Stimulated activated CD4-positive, alpha-beta T cell treated with anti-CD3 and anti-CD28 coated beads, Interleukin-4, amount 100 ng/mL, for 24 hours (primary cell): ENCODE data around the gene CFAP92.
A peak's percentile ranks its signal among the peaks of the same experiment; 100 is the strongest.

Experiments
- DNase-seq: peaks from one replicate; pipeline ENCODE4 v3.0.0-alpha.2; 2020

Gene CFAP92

DNA sequence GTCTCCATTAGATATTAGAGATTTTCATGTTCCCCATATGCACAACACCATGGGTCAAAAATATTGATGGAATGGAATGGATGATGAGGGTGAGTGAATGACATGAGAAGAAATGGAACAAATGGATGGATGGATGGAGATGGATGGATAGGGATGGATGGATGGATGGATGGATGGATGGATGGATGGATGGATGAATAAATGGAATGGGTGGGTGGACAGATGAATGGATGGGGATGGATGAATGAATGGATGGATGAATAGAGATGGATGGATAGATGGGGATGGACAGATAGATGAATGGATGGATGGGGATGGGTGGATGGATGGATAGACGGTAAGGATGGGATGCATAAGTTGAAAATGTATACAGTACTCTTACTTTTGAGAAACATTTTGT, 18.6 kb downstream of the CFAP92 start:
- DNase-seq = no peak

DNA sequence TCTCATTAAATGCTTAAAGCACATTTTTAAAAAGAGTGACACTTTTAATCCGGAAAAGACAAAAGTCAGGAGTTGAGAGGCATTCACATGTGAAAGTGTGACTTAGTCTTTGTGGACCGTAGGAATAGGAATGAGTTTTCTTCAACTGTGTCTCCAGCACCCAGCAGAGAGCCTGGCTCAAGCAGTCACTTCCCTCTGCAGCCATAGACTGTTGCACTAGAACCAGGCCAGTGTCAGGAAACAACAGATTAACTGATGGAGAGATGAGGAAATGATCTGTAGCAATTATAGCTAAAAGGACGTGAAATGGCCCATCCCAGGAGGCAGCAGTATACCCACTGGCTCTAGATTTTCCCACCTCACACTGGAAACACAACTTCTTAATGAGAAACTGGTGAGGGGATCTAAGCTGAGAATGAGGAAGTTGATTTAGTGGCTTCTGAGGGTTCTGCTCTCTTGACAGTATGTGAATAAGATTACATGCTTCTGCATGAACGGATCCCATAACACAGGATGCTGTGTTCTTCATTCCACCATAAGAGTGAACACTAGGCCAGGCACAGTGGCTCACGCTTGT, 19.8 kb downstream of the CFAP92 start:
- DNase-seq = no peak

DNA sequence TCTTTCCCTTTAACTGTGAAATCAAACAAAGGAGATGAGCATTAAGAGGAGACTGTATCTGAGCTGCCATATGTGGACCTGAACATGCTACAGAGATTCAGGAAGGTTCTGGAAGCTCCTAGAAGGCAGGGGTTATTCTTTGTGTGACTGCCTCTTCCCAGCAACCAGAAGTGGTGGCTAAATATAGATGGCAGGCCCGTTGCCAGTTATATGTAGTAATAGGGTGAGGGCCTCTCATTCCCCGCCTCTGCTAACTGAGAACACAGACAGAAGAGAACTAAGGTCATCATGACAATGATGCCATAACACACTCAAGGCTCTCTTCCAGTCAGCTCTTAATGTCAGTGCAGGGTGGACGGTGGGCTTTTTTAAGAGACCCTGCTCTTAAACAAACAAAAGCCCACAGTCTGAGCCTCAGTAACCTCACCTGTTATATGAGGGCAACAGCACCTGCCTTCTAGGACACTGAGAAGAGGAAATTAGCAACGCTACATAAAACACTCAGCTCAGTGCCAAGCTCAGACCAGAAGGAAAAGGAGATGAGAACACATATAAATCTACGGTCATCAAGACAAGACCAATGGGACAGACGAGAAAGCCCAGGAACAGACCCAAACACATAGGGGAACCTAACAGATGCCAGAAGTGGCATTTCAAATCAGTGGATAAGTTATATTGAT, 22.3 kb downstream of the CFAP92 start:
- no peak for DNase-seq

DNA sequence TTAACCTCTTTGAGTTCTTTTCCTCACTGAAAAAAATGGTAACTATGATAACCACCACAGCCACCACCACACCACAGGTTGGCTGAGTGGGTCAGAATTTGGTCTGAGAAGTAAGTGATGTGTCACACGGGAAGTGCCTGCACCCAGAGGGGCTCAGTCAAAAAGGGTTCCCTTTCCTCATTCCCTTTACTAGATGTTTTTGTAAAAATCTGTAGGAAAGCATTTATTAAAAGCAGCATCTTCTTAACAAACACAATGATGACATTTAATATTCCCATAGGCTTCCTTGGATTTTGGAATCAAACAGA, 23.2 kb downstream of the CFAP92 start:
- no peak for DNase-seq

DNA sequence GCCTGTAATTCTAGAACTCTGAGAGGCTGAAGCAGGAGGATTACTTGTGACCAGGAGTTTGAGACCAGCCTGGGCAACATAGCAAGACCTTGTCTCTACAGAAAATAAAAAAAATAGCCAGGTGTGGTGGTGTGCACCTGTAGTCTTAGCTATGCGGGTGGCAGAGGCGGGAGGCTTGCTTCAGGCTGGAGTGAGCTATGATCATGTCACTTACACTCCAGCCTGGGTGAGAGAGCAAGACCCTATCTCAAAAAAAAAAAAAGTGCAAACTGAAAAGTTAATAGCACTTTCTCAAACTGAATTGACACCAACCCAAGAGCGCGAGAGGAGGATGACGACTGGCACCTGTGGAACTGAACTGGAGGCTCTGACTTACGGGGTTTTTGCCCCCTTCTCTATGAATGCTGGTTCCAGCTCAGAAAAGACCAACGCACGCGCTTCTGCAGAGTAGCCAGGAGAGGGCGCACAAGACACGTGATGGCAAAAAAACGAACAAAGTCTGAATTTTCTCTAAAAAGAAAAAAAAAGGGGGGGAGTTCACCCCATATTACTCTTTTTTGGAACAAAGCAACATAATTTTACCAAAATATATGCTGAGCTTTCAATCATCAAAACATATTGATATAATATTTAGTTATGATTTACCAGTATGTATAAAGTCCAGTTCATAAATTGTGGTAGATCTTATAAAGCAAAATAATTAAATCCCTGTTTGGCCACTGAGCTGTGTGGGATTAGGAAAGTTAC, 23.7 kb downstream of the CFAP92 start:
- peak; percentile 69 for DNase-seq

DNA sequence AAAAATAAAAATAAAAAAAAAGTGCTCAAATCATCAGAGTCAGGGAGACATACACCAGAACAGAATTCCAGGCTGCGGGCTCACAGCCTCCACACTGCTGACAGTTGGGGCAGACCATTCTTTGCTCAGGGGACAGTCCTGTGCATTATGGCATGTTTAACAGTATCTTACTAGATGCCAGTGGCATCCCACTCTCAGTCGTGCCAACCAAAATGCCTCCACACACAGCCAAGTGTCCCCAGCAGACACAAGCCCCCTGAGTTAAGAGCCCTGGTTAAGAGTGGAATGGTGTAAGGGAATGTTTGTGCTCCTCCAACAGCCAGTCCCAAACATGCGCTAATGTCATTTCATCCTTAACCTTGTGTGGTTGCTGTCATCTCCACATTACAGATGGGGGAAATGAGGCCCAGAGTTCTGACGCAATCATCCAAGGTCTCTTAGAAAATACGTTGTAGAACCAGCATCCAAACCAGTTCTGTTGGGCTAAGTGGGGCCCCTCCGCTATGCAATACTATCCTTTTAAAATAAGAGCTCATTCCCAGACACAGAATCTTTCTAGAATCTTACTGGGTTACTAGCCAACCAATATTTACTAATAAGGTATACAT, 26.0 kb downstream of the CFAP92 start:
- DNase-seq = no peak

DNA sequence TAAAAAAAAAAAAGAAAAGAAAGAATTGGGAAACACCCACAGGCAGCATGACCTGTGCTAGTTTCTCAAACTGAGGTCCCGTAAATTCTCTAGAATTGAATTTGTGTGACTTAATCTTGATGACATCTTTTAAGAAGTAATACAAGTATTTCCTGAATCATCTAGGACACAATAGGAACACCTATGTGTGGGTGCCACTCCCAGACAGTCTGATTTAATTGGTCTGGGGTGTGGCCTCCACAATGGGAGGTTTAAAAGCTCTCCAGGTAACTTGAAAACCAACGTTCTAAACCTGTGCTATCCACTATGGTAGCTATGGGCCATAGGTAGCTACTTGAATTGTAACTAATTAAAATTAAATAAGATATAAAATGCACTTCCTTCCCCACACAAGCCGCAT, 28.1 kb downstream of the CFAP92 start:
- no peak for DNase-seq

DNA sequence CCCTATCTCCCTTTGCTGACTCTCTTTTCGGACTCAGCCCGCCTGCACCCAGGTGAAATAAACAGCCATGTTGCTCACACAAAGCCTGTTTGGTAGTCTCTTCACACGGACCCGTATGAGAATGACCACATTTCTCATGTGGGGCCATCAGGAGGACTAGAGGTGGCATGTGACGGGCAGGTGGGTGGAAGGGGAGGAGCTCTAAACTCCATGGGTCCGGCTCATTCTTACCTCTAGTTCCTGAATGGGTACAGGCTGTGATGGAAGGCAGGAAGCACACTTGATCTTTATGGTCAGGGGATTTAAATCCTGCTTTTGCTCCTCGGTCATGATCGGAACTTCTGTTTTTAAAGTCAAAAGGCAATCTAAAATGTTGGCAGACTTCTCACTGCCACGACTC, 28.6 kb downstream of the CFAP92 start:
- no peak for DNase-seq

DNA sequence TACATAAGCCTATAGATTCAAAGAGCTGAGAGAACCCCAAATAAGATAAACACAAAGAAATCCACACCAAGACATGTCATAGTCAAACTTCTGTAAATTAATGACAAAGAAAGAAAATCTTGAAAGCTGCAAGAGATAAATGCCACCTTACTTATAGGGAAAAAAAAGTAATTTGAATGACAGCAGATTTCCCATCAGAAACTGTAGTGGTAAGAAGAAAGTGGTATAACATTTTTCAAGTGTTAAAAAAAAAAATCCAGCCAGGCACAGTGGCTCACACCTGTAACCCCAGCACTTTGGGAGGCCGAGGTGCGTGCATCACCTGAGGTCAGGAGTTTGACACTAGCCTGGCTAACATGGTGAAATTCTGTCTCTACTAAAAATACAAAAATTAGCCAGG, 37.4 kb downstream of the CFAP92 start:
- no peak for DNase-seq

DNA sequence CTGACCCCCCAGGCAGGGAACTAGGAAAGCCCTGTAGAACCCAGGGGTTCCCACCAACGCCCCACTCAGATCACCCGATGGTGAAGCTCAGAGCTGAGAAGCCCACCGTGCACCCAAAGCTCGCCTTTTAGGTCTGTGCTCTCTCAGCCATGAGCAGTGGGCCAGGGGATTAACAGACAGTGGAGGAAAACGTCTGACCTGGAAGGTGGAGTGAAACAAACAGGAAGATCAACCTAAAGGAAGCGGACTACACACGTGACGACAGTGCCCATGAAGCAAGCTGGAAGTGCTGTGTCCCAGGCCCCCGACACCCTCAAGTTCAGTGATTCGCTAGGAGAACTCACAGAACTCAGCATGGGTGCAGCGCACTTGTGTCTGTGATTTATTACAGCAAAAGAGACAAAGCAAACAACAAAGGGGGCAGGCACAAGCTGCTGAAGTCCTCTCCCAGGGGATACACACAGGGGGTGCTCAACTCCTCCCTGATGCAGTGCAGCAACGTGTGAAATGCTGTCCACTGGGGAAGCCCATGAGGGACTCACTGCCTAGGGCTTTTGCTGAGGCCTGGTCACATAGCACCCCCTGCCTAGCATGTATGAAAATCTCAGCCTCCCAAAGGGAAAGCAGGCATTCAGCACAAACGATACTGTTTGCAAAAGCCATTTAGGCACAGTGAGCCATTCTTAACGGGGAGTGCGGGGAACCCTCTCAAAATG, 43.5 kb downstream of the CFAP92 start:
- DNase-seq = no peak

DNA sequence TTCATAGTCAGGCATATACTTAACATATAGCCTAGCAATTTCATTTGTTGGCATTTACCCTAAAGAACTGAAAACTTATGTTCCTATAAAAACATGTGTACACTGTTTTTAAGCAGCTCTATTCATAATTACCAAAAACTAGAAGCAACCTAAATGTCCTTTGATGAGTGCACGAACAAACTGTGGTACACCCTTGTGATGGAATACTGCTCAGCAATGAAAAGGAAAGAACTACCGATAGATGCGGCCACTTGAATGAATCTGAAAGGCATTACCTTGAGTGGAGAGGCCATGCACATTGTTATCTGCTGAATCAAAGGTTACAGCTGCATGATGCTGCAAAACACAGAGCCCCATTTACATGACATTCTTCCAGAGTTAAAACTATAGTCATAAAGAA, 44.7 kb downstream of the CFAP92 start:
- no peak for DNase-seq

DNA sequence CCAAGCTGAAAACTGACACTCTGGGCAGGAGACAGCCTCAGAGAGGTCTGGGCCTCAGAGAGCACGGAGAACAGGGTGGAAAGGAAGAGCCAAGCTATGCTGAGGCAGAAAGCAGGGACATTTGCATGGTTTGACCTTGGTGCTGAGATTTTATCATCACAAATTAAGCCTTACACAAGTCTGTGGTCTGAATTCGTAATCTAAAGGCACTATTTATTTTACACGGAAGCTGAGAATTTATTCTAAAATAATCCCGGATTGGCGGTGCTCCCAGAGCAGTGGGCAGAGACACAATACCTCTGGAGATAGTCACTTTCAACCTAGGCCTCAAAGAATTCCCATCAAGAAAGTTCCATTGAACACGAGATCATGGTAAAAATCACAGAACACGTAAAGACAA, 47.5 kb downstream of the CFAP92 start:
- no peak for DNase-seq

DNA sequence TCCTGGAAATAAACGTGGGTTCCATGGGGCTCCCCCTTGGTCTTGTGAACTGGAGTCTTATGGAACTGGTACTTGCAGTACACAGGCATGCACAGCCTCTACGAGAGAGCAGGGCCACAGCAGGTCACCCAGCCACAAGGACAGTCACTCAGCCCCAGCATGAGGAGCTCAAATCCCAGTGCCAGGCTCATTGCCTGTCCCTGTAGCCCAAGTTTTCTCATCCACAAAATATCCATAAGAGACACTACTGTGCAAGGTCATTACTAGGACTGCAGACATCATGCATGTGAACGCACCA, 48.0 kb downstream of the CFAP92 start:
- DNase-seq = no peak

DNA sequence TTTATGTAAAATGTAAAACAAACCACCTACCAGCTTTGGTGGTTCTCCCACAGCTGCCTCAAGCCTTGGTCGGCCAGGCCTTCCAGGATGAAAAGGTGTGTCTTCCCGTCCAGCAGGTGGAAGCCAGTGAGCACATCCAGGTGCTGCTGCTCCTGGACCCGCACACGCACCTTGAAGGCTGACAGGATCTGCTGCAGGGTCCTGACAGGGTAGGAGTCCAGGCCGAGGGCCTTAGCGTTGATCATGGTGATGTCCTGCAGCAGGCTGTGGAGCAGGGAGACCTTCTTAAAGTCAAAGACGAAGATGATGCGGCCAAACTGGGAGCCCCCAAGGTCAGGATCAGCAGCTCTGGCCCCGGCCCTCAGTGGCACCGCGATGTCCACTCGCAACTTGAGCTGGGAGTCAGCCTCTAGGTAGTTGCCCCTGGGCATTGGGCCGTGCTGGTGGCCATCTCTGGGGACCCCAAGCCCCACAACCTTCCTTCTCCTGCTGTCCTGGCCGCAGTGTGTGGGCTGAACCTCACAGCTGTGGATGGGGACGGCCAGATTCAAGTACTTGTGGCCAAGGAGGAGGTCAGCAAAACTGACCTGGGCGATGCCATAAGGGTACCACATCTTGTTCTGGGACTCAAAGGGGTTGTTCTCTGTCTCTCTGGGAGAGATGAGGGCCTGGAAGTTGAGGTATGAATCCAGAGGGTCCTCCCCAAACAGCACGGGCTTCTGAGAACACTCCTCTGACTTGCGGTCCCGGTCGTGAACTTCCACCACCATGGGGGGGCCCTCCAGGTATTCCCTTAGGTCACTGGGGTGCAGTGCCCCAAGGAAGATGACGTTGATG, 48.6 kb downstream of the CFAP92 start:
- no peak for DNase-seq

DNA sequence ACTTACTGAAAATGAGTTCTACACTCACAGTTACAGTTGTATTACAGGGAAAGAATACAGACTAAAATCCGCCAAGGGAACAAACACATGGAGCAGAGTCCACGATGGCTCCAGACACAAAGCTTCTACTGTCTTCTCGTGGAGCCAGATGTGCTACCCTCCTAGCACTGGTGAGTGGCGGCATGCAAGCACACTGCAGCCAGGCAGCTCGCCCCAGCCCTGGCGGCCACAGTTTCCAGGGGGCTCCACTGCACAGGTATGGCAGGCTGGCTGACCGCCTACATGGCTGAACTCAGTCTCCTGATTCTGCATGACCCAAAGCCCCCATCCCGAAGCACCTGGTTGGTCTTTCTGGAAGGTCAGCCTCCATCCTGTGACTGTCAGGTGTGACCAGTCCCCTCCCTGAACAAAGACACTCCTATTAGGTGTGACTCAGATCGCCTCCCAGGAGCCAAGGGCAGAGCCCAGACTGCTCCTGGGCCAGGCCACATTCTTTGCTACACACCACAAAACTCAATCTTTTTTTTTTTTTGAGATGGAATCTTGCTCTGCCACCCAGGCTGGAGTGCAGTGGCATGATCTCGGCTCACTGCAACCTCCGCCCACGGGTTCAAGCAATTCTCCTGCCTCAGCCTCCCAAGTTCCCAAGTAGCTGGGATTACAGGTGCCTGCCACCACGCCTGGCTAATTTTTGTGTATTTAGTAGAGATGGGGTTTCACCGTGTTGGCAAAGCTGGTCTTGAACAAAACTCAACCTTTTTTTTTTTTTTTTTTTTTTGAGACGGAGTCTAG, 51.5 kb downstream of the CFAP92 start:
- DNase-seq = no peak

DNA sequence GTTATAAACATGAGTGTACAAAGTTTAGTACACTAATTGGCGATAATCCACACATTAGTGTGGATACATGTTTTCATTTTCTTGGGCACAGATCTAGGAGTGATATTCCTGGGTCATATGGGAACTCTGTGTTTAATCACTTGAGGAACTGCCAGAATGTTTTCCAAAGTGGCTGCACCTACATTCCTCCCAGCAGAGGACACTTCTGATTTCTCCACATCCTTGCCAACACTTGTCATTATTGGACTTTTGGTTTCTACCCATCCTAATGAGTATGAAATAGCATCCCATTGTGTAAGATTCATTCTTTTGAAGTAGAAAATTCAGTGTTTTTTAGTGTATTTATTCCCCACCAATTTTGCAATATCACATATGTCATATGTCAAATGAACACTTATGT, 53.6 kb downstream of the CFAP92 start:
- DNase-seq = no peak

DNA sequence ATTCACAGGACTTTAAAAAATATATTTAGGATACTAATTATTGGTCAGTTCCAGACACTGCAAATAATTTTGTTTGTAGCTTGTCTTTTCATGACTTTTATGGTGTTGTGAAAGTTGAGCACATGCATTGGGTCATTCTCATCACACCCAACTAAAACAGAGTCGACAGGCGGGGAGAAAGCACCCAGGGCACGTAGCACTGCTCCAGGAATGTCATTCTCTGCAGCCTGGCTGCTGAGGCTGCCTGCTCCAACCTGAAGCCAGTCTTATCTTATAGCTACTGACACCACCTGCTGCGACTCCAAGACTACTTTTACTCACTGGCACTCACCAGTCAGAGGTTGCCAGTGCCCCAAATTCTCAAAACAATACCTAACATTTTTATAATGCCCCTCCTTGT, 57.5 kb downstream of the CFAP92 start:
- DNase-seq = no peak

DNA sequence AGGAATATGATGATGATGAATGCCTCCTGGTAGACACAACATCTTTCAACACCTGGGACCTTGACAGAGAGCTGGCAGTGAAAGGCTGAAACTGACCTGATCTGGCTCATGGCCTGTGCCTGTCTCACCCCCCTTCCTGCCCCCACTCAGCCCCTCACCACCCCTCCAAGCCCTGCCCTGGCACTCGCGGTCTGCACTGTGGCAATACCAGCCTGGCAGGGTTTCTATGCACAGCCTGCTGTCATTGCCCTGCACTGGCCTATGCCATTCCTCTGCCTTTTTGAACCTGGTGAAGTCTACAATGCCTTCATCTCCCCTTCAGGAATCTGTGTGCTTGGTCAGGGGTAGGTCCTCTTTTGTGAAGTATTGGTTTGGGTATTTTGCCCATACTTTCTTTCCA, 58.0 kb downstream of the CFAP92 start:
- DNase-seq = no peak

DNA sequence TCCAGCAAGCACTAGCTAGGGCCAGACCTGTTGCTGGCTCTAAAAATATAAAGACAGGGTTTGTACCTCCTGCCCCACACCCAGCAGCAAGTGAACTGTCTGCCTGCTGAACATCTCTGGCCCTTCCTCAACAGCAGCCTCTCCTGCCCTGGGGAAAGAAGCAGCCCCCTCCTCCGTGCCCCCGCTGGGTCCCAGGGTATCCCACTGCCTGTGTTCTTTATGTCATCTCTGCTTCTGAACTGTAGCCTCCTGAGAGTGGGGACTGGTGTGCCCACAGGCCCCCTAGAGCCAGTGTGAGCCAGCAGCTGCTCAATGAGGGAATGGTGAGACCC, 60.0 kb downstream of the CFAP92 start:
- DNase-seq = no peak

DNA sequence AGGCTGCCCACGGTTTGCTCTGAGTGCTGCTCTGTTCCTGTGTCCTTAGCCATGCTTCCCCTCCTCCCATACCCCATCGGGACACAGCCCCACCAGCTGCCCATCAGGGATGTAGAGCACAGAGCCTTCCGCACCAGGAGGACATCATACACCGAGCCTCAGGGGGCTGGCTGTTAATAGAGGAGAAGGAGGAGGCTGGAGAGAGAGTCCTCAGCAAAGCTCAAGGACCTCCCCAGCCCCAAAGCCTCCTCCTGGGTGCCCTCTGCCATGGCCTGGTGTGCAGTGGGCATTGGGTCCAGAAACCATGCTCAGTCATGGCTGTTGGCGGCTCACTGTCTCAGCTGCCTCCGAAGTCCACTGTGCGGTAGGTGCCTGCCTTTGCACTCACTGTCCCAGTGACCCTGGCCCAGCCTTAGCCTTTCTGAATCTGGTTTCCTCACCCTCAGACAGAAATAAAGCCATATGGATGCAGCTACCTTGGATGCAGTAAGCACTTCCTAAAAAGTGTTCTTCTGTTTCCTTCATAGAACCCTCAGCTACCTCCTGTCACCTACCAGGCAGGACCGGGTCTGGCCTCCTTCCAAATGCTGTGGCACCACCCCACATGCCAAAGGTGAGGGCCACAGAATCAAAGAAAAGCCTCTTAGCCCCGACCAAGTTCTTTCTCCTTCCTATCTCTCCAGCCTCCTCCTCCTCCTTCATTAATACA, 60.5 kb downstream of the CFAP92 start:
- no peak for DNase-seq

DNA sequence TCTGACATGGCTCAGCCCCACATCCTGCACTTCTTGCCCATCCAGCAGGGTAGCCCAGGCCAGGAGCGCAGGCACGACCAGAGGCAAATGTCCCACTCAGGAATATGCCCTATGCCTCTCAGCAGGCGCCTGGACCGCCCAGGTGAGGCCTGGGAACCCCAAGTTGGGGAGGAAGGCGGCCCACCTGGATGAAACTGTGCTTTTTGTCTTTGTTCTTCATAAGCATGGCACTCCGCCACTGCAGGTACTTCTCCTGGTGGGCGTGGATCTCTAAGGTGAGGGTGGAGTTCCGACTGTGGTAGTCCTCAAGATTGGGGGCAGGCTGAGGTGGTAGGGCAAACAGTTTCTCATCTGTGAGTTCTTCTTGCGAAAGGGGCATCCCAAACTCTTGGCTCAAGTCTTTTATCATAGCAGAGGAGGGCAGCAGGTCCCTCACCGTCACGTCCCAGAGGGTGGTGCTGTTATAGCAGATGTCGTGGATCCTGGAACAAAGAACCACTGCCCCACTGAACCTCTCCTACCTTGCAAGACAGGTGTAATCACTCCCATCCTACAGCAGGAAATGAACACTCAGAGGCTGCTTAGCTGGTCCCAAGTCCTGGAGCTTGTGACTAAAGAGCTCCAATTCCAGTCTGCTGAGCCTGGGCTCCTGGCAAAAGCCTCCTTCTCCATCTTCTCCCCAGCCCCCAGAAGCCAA, 61.2 kb downstream of the CFAP92 start:
- no peak for DNase-seq
